ENCODE results near the gene LDLRAD4.

LDLRAD4 gene

GRCh38 chr18:13286456-13287125 is 68.0 kb downstream of the LDLRAD4 start:
- no peak for DNase-seq

GRCh38 chr18:13287372-13287771 is 68.8 kb downstream of the LDLRAD4 start:
- DNase-seq = no peak

DNA sequence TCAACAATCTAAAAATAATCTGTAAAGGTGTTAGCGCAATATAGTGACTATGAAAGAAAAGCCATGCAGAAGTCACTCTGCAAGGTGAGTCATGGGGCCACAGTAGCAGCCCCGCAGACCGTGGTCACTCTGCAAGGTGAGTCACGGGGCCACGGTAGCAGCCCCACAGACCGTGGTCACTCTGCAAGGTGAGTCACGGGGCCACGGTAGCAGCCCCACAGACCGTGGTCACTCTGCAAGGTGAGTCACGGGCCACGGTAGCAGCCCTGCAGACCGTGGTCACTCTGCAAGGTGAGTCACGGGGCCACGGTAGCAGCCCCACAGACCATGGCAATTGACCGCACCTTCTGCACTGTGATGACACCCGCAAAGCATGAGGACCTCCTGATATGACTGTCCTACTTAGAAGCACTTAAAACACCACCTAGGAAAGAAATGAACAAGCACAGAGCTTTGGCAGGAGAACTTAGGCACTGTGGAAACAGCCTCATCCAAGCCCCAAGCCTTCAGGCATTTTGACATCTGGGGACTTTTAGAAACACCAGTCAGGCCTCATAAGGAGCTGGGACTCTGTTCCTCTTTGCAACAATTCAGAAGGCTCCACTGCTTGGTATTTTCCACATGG is 70.1 kb downstream of the LDLRAD4 start:
- no peak for DNase-seq

DNA sequence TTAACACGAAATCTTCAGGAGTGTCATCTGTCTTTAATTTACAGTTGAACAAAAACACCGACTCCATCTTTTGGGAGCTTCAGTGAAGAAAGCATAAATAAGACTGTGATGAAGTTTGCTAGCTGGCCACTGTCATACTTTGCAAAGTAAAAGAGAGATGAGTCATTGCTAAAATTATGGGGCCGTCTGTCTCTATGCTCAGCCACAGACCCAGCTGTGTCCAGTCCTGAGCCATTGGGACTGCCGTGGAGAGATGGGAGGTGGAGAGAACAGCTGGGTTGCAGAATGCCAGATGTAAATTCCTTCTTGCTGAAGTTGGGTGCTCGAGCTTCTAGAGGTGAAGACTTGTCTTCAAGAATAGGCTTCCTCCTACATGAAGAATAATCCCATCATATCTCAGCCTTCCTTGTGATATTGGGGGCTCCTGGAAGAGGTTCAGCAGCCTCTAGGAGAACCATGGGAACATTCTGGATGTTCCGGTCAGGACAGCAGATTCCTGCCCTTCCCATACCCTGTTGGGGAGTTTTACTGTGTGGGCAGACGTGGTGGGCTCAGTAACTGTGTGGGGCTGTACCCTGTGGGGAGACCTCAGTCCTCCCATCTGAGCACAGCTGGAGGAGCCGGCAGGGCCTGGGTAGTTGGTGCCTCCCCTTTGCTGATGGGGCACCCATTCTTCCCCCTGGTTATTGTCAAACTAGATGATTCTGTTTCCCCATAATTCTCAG is 71.1 kb downstream of the LDLRAD4 start:
- DNase-seq = peak; percentile 69

- DNase-seq = no peak
These were observed 72.3 kb downstream of the LDLRAD4 start for GRCh38 chr18:13290856-13291271.

DNA sequence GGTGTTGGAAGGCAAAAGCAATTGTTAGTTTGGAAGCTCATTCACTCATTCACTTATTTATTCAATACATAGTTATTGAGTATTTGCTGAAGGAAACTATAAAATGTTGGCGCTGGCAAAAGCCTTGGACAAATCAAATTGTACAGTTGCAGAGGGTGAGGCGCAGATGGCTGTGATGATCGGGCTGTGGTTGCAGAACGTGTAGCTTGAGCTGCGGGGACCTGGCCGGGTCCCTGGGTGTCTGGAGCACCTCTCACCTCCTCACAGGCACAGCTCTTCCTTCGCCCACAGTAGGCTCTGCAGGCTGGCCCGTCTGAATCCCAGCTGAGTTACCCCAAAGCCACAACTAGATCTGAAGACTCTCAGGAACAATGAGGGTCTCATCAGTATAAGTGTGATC is 72.7 kb downstream of the LDLRAD4 start:
- DNase-seq = no peak

DNA sequence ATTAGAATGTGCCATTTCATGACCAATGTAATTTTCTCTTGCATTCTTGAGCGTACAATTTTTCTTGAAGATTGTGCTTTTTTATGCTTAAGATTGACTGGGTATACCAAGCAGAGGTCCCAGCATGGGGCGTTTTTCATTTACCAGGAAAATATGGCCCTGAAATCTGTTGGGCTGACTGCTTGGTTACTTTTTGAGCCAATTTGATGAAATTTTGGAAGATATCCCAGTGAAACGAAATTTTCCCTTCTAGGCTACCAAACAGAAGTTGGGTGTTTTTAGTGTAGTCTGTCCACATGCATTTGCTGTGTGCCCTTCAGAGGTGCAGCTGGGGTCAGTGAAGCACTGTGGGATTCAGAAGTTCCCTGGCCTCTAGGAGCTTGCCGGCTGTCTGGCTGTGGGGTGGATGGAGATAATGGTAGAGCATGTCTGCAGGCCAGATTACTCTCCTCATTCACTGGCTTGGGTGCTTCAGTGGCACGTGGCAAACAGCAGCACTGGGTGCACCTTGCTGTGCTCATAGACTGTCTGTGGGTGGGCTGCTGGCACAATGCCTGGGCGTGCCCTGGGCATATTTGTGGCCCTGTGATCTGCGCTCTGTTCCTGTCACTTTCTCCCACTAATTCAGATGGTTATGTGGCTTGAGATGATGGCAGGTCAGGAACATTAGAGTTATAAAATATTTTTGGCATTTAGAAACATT is 73.3 kb downstream of the LDLRAD4 start:
- DNase-seq = no peak

DNA sequence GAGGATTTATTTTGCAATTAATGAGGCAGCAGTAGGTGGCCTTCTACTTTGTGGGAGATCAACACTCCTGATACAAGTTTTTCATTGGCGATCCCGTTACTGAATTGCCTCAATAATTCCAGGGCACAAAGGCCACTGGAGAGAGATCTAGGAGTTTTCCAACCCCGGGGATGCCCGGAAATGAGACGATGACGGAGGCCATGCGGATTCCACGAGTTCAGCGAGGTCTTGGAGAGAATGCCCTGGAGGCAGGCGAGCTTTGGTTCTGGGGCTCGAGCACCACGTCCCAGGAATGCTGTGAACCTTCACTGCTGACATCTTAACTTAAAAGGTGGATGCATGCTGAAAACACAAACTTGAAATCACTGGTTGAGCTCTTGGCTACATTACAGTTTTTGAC is 74.2 kb downstream of the LDLRAD4 start:
- DNase-seq = no peak

DNA sequence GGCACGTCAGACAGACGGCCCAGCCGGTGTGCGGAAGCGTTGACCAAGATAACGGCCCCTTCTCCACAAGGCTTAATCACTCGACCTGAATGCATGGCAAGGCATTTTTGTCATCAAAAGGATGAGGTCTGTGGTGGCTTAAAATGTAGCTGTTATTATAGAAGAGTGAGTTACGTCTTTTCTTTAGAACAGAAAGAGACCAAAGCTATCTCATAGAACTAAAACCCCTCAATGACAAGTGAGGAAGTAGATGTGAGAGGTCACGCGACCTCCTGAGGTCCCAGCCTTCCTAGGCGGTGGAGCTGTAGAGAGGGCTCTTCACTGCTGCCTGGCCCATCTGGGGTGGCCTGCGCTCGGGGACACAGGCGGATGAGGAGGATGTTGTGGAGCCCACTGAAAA is 75.7 kb downstream of the LDLRAD4 start:
- no peak for DNase-seq

DNA sequence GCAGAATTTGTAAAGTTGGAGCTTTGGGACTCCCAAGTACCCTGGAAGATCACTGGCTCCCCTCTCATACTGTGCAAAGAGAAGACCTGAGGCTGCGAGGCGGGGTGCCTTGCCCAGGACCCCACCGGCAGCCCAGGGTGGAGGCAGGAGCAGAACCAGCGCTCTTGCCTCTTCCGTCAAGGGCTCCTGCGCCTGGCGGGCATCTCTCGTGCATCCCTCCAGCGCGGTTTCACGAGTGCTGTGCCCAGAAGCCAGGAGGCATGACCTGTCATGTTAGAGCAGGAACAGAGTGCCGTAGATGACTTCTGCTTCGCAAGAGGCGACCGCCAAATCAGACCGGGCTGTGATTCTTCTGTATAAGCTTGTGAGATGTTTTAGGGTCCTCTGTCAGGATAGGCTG is 77.3 kb downstream of the LDLRAD4 start:
- no peak for DNase-seq

GRCh38 chr18:13296867-13297574 is 78.5 kb downstream of the LDLRAD4 start:
- DNase-seq = no peak

DNA sequence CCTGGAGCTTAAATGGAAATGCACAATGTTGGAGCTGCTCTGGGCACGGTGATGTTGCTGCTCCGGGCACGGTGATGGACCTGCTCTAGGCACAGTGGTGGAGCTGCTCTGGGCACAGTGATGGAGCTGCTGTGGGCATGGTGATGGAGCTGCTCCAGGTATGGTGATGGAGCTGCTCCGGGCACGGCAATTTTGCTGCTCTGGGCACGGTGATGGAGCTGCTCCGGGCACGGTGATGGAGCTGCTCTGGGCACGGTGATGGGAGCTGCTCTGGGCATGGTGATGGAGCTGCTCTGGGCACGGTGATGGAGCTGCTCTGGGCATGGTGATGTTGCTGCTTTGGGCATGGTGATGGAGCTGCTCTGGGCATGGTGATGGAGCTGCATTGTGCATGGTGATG is 79.7 kb downstream of the LDLRAD4 start:
- DNase-seq = no peak

DNA sequence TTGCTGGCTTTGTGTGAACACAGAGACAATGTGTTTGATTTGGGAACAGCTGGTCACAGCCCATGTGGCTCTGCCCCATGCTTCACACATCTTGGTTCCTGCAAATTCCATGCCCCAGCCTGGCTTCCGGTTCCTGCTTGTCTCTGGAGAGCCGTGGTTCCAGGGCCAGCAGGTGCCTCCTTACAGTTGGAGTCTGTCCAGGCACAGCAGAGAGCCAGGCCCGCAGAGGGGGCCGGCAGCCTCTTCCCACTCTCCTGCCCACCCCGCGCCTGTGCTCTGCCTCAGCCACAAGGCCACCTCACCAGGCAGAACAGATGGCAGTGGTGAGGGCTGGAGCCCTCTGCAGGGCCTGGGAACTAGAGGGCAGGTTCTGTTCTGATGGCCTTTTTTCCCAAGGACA is 81.5 kb downstream of the LDLRAD4 start:
- DNase-seq = peak; percentile 46

DNA sequence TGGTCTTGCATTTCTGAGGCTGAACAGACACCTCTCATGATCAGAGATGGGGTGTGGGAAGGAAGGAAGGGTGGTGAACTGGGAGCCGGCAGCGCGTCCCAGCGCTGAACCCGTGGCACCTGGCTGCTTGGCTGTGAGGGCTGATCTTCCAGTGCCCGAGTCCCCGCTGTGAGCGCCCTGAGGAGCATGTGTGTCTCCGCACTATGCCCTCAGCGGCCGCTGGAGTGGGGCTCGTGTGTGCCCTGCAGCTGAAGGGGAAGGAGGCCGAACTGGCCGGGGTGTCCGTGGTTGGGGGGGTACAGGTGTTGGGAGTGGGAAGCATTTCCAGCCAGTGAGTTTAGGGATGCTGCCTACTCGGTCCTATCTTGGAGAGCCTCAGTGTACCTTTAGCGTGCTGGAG is 82.2 kb downstream of the LDLRAD4 start:
- DNase-seq = no peak

DNA sequence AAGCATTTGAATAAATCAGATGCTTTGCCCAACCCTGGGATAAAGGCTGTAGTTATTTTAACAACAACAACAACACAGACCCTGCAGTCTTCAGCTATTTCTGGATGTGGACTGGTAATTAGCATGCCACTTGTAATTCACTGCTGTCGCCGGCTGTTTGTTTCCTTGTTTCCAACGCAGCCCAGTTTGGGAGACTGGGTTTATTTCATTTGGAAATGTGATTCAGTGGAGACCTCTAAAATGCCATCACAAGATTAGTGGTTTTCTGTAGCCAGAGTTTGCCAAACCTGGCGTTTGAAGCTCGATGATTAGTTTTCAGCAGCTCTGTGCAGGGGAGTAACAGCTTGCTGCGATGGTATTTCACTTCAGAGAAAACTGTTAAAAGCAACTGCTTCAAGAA is 83.5 kb downstream of the LDLRAD4 start:
- no peak for DNase-seq

- DNase-seq = no peak
These were observed 84.1 kb downstream of the LDLRAD4 start for GRCh38 chr18:13302457-13303225.

- no peak for DNase-seq
These were observed 85.3 kb downstream of the LDLRAD4 start for GRCh38 chr18:13303756-13304364.

- DNase-seq = no peak
These were observed 86.7 kb downstream of the LDLRAD4 start for GRCh38 chr18:13305301-13305700.

DNA sequence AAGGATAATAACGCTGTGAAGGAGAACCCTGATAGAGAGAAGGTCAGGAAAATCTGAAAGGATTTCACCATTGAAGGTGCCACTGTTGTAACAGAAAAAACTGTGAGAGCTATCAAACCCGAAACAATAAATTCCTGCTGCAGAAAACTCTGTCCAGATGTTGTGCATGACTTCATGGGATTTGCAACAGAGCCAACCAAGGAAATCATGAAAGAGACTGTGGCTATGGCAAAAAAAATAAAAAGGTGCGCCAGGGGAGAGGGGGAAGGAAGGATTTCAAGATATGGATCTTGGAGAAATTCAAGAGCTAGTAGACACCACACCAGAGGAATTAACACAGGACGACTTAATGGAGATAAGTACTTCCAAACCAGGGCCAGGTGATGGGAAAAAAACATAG is 88.0 kb downstream of the LDLRAD4 start:
- no peak for DNase-seq

- no peak for DNase-seq
These were observed 89.8 kb downstream of the LDLRAD4 start for GRCh38 chr18:13308369-13308768.

DNA sequence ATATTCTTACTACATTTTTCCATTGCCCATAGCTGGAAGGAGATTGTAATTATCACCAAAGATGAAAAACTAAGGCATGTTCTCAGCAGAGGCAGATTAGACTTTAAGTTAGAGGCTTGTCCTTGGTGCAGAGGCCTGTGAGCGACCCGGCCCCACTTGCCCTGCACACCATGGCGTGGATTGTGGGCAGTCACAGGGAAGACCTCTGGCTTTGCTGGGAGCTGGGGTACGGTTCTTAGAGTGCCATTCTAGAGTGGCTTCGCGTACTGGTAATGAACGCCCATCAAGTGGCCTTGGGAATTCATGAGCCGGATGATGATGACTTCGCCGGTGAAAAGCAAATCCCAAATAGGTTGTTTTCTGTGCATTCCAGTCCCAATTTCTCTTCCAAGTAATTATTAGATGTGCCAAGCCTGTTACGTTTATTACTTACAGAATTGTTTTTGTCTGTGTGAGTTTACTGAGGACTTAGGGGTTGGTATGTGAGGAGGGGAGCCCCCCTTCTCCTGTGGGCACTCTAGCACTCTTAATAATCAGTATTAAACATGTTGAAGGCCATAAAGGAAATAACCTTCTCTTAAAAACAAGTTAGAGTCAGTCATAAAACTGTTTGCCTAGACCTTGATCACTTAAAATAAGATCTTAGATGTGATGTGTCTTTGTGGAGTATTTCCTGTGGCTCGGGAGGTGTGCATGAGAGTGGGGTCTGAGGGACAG is 90.6 kb downstream of the LDLRAD4 start:
- no peak for DNase-seq

Data from left hindlimb (tissue), 1 donor.